Loucy (cell line): ENCODE measurements around the gene THADA.

Experiments
- H2AFZ ChIP-seq: fragments of 200-600 bp; sonication (generic); 2 replicates; pipeline ENCODE4 v1.6.0; 2016; ENCODE audit warnings: antibody characterized with exemption, mild to moderate bottlenecking, low read length, moderate library complexity
- H3F3A ChIP-seq: fragments of 200-600 bp; 2 replicates; pipeline ENCODE4 v1.6.0; 2016; ENCODE audit warnings: antibody characterized with exemption, low read depth, mild to moderate bottlenecking
- H3K27me3 ChIP-seq: fragments of 200-600 bp; sonication (generic); 2 replicates; pipeline ENCODE4 v1.6.1; 2014; ENCODE audit warnings: low read length, mild to moderate bottlenecking; ENCODE audit not compliant: insufficient read depth, poor library complexity, severe bottlenecking
- H3K36me3 ChIP-seq: fragments of 200-600 bp; sonication (generic); 2 replicates; pipeline ENCODE4 v1.6.1; 2016; ENCODE audit warnings: low read length; ENCODE audit not compliant: insufficient read depth
- H3K4me1 ChIP-seq: fragments of 200-600 bp; sonication (generic); 2 replicates; pipeline ENCODE4 v1.5.1; 2014; ENCODE audit warnings: low read length, mild to moderate bottlenecking; ENCODE audit not compliant: insufficient read depth, poor library complexity, severe bottlenecking
- H3K4me2 ChIP-seq: fragments of 200-600 bp; sonication (generic); 2 replicates; pipeline ENCODE4 v1.6.0; 2014; ENCODE audit warnings: antibody characterized with exemption, low read length, low read depth, mild to moderate bottlenecking; ENCODE audit not compliant: poor library complexity, severe bottlenecking
- H3K4me3 ChIP-seq: fragments of 200-600 bp; sonication (generic); 2 replicates; pipeline ENCODE4 v1.5.1; 2014; ENCODE audit warnings: low read length, mild to moderate bottlenecking, mixed read lengths; ENCODE audit not compliant: poor library complexity, severe bottlenecking
- H3K79me2 ChIP-seq: fragments of 200-600 bp; sonication (generic); 2 replicates; pipeline ENCODE4 v1.6.1; 2014; ENCODE audit warnings: low read length; ENCODE audit not compliant: insufficient read depth
- H3K9ac ChIP-seq: fragments of 200-600 bp; sonication (generic); 2 replicates; pipeline ENCODE4 v1.6.0; 2014; ENCODE audit warnings: mild to moderate bottlenecking, low read depth, low read length, moderate library complexity; ENCODE audit not compliant: poor library complexity, severe bottlenecking
- H3K9me2 ChIP-seq: fragments of 200-600 bp; sonication (generic); replicated peaks from 2 replicates; pipeline ENCODE4 v1.6.1; 2016; ENCODE audit warnings: low read depth, low read length, mixed read lengths
- H3K9me3 ChIP-seq: fragments of 200-600 bp; sonication (generic); 2 replicates; pipeline ENCODE4 v1.6.1; 2014; ENCODE audit warnings: mild to moderate bottlenecking, antibody characterized with exemption, low read length, low read depth; ENCODE audit not compliant: insufficient read depth
- H4K20me1 ChIP-seq: fragments of 200-600 bp; sonication (generic); 2 replicates; pipeline ENCODE4 v1.6.0; 2014; ENCODE audit warnings: antibody characterized with exemption, low read length, mild to moderate bottlenecking; ENCODE audit not compliant: insufficient read depth, poor library complexity, severe bottlenecking
- EZH2phosphoT487 ChIP-seq: fragments of 200-600 bp; IDR thresholded peaks from 2 replicates; pipeline ENCODE4 v1.6.1; 2018; ENCODE audit warnings: antibody characterized with exemption, mild to moderate bottlenecking, moderate library complexity, borderline replicate concordance
- TF ChIP-seq, protein P1 (sequence below): fragments of 200-600 bp; sonication (generic); conservative IDR thresholded peaks from 2 replicates; pipeline ENCODE4 v1.5.1; 2014; ENCODE audit warnings: mild to moderate bottlenecking, antibody characterized with exemption, low read length

The THADA gene

DNA sequence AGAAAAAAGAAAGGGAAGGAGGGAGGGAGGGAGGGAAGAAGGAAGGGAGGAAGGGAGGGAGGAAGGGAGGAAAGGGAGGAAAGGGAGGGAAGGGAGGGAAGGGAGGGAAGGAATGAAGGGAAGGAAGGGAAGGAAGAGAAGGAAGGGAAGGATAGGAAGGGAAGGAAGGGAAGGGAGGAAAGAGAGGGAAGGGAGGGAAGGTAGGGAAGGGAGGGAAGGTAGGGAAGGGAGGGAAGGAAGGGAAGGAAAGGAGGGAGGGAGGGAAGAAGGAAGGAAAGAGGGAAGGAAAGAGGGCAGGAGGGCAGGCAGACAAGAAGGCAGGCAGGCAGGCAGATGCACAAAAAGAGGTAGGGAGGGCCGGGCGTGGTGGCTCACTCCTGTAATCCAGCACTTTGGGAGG is 74.9 kb downstream of the THADA start:
- TF ChIP-seq, protein P1, sequence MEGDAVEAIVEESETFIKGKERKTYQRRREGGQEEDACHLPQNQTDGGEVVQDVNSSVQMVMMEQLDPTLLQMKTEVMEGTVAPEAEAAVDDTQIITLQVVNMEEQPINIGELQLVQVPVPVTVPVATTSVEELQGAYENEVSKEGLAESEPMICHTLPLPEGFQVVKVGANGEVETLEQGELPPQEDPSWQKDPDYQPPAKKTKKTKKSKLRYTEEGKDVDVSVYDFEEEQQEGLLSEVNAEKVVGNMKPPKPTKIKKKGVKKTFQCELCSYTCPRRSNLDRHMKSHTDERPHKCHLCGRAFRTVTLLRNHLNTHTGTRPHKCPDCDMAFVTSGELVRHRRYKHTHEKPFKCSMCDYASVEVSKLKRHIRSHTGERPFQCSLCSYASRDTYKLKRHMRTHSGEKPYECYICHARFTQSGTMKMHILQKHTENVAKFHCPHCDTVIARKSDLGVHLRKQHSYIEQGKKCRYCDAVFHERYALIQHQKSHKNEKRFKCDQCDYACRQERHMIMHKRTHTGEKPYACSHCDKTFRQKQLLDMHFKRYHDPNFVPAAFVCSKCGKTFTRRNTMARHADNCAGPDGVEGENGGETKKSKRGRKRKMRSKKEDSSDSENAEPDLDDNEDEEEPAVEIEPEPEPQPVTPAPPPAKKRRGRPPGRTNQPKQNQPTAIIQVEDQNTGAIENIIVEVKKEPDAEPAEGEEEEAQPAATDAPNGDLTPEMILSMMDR: no peak
- TF ChIP-seq EZH2phosphoT487: no peak
- H3F3A ChIP-seq: no peaks in the 10 kb centered on the region
- H3K4me3 ChIP-seq: no peak overlapping the region
- no peaks in the 10 kb centered on the region for H3K27me3 ChIP-seq
- H3K9me2 ChIP-seq: no peaks in the 10 kb centered on the region
- H3K4me1 ChIP-seq: peaks cover 9% of the 10 kb centered on the region
- H3K36me3 ChIP-seq: peaks cover 9% of the 10 kb centered on the region
- no peak overlapping the region for H2AFZ ChIP-seq
- H3K9me3 ChIP-seq: no peaks in the 10 kb centered on the region
- H3K4me2 ChIP-seq: no peak overlapping the region
- no peaks in the 10 kb centered on the region for H4K20me1 ChIP-seq
- no peaks in the 10 kb centered on the region for H3K79me2 ChIP-seq
- H3K9ac ChIP-seq: no peak overlapping the region

DNA sequence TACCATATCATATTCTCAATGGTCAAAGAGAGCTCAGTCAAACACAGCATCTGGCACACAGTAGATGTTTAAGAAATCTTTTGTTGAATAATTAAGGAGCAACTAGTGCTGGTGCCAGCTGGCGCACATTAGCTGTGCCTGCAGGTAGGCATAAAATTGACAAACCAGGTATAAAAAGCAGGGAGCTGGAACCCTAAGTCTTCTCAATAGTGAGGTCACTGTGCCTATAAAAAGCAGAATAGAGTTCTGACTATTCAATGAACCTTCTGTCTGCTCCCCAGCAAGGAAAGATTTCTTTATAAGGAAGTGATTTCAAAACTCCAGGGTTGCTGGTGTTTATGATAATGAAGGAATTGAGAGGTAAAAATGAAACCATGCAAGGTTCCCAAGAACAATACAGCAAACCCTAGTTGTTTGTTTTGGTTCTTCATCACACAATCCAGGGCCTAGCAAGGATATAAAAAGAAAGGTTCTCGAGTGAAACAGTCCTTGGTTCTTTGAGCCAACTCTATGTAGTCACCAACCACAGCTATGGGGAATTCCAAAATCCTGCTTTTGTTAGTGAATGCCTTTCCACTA is 76.1 kb downstream of the THADA start:
- no peak for TF ChIP-seq EZH2phosphoT487
- TF ChIP-seq, protein P1: no peak

DNA sequence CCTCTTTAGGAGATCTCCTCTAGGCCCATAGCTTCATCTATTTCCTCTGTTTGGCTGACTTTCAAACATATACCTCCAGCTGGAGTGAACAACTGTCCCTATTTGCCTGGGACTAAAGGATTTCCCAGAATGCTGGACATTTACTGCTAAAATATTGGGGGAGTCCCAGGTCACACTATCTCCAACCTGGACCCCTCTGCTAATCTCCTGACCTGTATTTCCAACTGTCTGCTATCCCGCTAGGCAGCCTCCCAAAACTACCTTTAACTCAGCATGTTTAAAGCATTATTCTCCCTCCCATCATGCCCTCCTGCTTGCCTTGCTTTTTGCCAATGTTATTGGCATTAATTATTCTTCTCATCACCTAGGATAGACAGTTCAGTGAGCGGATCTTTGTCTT is 77.1 kb downstream of the THADA start:
- no peaks in the 10 kb centered on the region; the same call in 1 of the 2 replicates for H3F3A ChIP-seq
- TF ChIP-seq, protein P1: no peak
- no peak for TF ChIP-seq EZH2phosphoT487
- no peak overlapping the region for H2AFZ ChIP-seq
- no peaks in the 10 kb centered on the region for H3K9me2 ChIP-seq
- H3K79me2 ChIP-seq: no peaks in the 10 kb centered on the region
- H3K4me1 ChIP-seq: peaks cover under 1% of the 10 kb centered on the region
- H3K27me3 ChIP-seq: no peaks in the 10 kb centered on the region
- no peak overlapping the region for H3K9ac ChIP-seq
- H3K4me2 ChIP-seq: no peak overlapping the region
- H3K36me3 ChIP-seq: peaks cover under 1% of the 10 kb centered on the region; the same call in 1 of the 2 replicates
- no peaks in the 10 kb centered on the region for H4K20me1 ChIP-seq
- H3K9me3 ChIP-seq: no peaks in the 10 kb centered on the region
- H3K4me3 ChIP-seq: no peak overlapping the region

More for the DNA sequence above, 76.1 kb downstream of the THADA start:
- Histone ChIP-seq H2AFZ (no peak overlapping the region), H3K9ac (no peak overlapping the region), H3K4me1 (peaks cover 5% of the 10 kb centered on the region), H3K79me2 (no peaks in the 10 kb centered on the region), H3F3A (no peaks in the 10 kb centered on the region; the same call in 1 of the 2 replicates), H3K36me3 (peaks cover 5% of the 10 kb centered on the region; the same call in 1 of the 2 replicates), H4K20me1 (no peaks in the 10 kb centered on the region), H3K27me3 (no peaks in the 10 kb centered on the region), H3K4me3 (no peak overlapping the region), H3K9me3 (no peaks in the 10 kb centered on the region), H3K9me2 (no peaks in the 10 kb centered on the region), H3K4me2 (no peak overlapping the region)
